COLO668 (cell line): Measurements from ENCODE around the gene MICAL3.

ENCODE experiments used
- DNase-seq: peaks from one replicate; lab custom pipeline; 2025; ENCODE audit not compliant: unreplicated experiment; lab: John Stamatoyannopoulos, UW

MICAL3 gene

DNA sequence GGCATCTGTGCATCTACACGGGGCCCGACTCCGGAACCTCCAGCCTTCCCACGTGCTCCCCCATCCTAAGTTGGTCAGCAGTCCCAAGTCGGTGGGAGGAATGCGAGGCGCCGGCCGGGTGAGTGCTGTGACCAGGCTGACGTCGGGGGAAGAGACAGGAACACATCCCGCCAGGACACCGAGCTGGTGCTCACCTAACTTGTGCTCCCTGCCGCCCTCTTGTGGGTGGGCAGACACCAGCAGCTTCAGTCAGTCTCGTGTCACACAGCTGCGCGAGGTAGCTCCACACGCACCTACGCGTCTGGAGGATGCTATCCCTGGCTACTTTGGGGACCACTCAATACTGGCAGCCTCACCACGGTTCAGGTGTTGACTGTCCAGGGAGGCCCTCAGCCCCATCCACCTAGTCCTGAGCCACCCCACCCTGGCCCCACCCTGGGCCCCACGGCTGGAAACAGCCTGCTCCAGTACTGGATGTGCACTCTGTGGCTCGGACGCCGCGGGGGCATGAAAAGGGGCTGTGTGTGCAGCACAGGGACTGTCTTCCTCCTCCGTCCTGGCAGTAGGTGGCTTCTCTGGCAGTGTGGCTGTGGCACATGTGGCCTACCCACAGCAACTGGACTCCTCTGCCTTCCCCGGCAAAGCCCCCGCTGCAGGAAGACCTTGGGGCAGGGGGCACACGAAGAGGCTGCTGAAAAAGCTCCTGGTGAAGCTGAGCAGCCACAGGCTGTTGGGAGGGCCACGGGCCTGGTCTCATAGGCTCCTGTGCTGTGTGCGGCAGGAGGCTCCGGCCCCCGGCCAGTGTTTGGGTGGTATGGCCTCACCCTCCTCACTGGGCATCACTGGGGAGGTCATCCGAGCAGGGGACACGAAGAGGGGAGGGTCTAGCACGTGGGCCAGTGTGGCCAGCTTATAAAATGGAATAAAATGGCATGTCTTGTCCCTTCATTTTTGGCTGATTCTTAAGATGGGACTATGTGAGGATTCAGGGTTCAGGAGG is 238.9 kb downstream of the MICAL3 start:
- DNase-seq = peak; percentile 71

GRCh38 chr22:17784776-17785175 is 239.6 kb downstream of the MICAL3 start:
- no peak for DNase-seq

DNA sequence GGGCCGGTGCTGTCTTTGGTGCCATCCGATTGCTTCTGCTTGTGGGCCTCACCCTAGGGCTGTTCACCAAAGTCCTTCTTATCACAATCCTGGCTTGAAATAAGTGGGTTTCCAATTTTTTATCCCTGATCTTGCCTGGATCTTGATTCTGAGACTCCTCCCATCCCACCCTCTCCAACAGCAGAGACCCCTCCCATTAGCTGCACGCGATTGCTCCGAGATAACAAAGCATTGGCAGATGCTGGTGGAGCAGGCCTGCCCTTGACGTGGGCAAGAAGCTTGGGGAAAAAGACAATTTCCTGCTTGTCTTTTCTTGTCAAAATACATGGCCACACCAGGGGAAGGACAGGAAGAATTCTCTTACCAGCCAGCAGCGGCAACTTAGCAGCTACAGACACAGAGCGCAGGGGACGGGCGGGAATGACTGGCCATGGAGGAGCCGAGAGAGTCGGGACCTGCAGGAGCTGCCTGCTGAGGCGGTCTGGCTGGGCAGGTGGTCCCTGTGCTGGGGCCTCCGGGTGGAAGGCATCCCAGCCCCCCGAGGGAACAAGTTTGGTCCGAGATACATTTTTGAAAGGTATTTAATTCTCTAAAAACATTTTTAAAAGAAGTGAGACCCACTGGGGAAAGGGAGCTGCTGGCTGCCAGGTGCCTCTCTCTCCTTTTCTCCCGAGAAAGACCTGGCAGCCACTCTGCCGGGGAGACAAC is 240.4 kb downstream of the MICAL3 start:
- DNase-seq = no peak

- no peak for DNase-seq
Measured at GRCh38 chr22:17783312-17783711, 241.0 kb downstream of the MICAL3 start.

GRCh38 chr22:17782621-17783020 is 241.7 kb downstream of the MICAL3 start:
- no peak for DNase-seq

- DNase-seq = no peak
Measured at GRCh38 chr22:17782158-17782557, 242.2 kb downstream of the MICAL3 start.

GRCh38 chr22:17781319-17782031 is 242.9 kb downstream of the MICAL3 start:
- peak; percentile 71 for DNase-seq

DNA sequence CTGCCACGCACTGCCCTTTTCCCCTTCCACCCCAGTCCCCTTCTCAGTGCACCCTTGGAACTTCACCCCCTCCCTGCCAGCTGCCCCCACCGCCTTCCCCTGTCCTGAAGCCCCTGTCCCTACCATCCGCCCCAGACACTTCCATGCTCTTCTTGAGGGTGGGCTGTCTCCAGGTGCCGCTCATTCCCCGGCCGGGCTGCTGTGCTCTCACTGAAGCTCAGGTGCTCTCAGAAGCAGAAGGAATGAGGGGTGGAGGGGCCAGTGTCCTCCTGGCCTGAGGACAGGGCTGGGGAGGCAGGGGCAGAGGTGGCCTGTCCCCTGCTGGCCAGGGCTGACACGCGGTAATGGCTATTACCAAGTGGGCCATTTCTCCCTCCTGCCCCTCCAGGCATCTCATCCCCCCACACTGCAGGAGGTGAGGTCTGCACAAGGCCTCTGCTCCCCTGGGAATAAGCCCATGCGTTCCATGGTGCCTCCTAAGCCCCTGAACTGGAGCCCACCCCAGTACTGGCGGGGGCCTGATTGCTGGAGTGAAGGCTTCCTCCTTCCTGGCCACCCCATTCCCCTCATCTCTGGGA is 243.5 kb downstream of the MICAL3 start:
- DNase-seq = no peak

GRCh38 chr22:17780116-17780740 is 244.1 kb downstream of the MICAL3 start:
- no peak for DNase-seq

DNA sequence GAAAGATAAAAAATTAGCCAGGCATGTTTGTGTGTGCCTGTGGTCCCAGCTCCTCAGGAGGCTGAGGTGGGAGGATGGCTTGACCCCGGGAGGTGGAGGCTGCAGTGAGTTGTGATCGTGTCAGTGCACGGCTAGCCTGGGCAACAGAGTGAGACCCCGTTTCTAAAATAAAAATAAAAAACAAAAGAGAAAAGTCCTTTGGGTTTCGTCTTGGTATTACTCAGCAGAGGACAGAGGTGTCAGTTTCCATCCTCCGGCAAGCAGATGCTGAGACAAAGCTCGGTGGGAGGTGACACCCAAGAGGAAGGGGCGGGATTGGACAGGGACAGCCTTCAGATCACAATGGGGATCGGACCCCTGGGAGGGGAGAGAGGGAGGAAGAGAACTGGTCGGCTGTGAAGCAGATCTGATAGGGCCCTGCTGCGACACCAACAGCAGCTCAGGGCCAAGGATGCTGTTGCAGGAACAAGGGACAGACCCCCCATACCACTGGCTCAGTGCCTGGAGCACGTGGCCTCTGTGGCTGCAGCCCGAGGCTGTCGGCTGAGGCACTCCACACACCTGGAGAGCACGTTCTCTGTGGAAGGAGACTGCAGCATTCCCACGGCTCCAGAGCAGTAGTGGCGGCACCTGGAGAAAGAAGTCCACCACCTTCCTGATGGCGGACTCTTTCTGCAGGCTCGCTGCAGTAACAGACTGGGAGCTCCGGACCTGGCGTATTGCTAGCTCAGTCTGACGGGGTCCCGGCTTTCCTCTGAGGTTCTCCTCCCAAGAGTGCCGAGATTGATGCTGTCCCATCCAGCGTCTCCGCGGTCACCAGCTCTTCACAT is 244.9 kb downstream of the MICAL3 start:
- DNase-seq = no peak

- no peak for DNase-seq
Measured at GRCh38 chr22:17778412-17778976, 245.9 kb downstream of the MICAL3 start.

- no peak for DNase-seq
Measured at GRCh38 chr22:17777717-17778044, 246.7 kb downstream of the MICAL3 start.

GRCh38 chr22:17777005-17777716 is 247.2 kb downstream of the MICAL3 start:
- DNase-seq = no peak

DNA sequence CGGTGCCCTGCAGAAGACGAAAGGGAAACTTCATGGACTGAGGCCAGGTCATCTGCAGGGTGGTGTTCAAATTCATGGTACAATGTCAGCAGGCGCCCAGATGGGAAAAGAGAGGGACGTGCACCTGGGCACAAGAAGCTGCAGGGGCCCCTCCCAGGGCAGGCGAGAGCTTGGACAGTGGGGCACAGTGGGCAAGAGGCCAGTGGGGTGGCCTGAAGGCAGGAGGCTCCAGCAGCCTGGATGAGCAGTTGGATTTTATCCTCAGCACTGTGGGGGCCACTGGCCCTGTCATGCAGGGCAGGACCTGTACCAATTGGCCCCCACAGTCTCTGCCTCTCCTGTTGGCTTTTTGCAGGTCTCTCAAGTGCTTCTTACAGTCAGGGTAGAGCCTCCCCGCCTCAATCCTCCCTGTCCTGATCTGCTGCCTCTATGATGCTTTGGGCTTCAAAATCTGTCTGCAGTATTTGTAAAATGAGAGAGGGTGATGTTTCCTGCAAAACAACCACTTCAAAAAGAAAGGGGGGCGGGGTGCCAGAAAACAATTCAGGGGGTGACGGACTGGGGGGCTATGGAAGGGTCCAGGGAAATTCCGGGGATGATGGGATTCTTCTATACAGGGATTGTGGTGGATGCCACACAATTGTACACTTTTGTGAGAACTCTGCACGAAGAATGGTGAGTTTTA is 248.4 kb downstream of the MICAL3 start:
- no peak for DNase-seq

- no peak for DNase-seq
Measured at GRCh38 chr22:17774926-17775685, 249.3 kb downstream of the MICAL3 start.

GRCh38 chr22:17774206-17774925 is 250.0 kb downstream of the MICAL3 start, which contains the start of gene BID:
Gene BID, minus strand, starts transcription at chr22:17774469. Its CDS starts 24,353 bp downstream, at chr22:17750116.
- peak; percentile 63 for DNase-seq
